NCI-H2171 (cell line): ENCODE data around the gene CCDC171.

ENCODE experiments used
- DNase-seq: peaks from one replicate; lab custom pipeline; 2025; lab: John Stamatoyannopoulos, UW

Gene CCDC171

DNA sequence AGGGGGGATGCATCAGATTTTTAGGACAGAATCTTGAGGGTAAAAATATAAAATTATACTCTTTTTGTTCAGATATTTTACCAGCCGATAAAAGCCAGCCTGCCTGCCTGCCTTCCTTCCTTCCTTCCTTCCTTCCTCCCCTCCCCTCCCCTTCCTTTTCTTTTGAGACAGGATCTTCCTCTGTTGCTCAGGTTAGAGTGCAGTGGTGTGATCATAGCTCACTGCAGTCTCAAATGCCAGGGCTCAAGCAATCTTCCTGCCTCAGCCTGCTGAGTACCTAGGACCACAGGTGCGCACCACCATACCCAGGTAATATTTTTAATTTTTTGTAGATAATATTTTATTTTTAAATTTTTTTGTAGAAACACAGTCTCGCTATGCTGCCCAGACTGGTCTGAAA lies 330.0 kb downstream of the CCDC171 start:
- no peak for DNase-seq

DNA sequence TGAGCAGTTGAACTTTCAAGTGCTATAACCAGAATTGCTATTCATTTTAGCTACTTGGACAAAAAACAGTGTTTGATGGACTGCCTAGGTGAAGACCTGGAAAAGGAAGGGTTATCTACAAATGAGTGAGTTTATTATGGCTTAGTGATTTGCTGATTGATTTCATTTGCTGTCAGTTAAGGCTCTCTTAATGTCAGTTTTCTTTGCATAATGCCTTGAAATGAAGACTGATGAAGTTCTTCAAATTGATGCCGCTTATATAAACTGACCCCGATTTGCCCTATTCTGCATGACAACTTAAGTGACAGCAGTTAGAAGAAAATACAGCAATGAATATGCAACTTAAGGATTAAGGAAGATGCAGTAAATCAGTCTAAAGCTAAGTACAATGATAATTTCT lies 332.6 kb downstream of the CCDC171 start:
- no peak for DNase-seq

DNA sequence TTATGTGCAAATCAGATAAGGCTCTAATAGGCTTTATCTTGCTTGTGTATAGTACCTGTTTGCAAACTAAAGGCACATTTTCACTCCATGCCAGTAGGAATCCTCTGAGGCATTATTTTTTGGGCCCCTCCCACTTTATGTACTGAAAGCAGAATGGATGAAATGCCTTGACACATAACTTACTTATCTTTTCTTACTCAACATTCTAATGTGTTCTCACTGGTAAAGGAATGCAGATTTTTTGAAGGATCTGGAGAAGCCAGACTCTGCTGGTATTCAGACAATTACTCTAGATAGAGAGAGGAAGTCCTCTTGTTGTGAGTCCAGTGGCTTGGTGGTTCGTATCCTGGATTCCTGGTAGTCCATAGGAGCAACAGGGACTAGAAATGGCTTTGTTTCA lies 336.7 kb downstream of the CCDC171 start:
- no peak for DNase-seq

DNA sequence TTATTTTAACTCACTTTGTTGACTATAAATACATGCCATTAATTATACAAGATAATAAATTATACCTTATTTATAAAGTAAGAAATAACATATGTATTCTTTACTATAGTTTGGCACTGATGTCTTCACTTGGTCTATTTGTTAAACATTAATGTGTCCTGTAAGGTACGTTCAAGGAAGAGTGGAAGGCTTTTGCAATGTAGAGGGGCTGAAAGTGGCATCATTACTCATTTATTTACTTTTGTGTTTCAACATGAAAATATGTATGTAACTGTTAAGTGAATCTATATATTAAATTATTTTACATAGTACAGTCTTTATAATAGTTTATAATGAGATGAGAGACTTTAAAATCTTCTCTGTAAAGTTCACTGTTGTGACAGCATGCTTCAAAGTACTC lies 348.7 kb downstream of the CCDC171 start:
- DNase-seq, result no peak

DNA sequence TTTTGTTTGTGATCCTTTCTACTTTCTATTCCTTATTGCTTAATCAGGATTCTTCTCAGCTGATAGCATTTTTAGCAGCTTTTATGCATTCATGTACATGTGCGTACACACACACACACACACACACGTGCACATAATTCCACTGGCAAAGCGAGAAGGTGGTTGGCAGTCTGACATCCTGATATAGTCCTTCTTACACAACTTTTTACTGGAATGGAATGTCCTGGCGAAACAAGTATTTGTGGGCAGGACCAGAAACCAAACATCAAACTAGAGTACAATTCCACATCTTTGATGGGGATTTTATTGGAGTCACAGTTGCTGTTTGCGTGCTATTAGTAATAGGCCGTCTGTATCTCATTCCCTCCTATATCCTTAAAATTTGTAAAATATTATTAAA lies 356.5 kb downstream of the CCDC171 start:
- DNase-seq, result no peak

DNA sequence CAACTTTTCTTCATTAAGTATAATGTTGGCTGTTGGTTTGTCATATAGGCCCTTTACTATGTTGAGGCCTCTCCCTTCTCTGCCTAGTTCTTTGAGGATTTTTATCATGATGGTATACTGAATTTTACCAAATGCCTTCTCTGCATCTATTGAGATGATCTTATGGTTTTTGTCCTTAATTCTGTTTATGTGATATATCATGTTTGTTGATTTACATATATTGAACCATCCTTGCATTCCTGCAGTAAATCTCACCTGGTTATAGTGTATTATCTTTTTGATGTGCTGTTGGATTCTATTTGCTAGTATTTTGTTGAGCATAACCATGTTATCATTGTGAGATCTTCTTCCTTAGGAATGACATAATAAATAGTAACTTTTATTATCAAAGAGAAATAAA lies 362.9 kb downstream of the CCDC171 start:
- no peak for DNase-seq

DNA sequence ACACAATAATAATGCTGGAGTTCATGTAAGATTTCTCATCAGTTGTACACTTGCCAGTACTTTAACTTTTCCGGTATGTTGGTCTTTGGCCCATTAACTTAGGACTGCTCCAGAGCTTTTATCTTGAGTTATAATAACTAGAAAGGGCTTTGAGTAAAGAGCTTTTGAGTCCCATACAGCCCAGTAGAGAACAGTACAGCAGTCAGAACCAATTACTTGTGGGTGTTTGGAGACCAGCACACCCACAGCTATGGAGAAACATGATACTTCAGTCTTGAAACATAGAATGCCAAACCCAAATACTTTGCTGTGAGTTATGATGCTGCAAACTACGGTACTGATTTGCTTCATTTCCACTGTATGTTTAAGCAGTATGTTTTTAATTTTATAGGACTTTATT lies 374.3 kb downstream of the CCDC171 start:
- DNase-seq, result no peak

DNA sequence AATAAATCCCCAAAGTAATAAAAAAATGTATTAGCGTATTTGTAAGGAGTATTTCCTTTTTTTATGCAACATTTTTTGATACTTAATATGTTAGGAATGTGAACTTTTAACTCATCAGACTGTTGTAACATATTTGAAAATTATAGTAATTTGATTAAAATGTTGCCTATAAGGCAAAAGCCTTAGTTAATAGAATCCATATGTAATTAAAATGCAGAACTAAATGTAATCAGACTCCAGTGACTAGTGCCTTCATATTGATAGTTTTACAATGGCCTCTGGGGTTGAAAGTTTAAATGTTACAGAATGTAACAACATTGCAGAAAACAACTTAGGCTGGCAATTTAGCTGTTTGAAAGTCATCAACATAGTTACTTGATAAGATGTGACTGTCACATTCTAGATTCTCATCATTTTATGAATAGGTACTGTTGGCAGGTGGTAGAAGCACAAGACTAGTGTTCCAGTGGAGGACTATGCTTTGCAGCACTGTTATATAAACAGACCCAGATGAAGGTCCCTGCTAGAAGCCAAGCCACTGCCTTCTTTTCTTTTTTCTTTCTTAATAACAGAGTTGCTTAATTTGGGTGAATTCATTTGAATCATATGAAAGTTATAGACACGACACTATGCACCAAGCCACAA lies 382.9 kb downstream of the CCDC171 start:
- no peak for DNase-seq

DNA sequence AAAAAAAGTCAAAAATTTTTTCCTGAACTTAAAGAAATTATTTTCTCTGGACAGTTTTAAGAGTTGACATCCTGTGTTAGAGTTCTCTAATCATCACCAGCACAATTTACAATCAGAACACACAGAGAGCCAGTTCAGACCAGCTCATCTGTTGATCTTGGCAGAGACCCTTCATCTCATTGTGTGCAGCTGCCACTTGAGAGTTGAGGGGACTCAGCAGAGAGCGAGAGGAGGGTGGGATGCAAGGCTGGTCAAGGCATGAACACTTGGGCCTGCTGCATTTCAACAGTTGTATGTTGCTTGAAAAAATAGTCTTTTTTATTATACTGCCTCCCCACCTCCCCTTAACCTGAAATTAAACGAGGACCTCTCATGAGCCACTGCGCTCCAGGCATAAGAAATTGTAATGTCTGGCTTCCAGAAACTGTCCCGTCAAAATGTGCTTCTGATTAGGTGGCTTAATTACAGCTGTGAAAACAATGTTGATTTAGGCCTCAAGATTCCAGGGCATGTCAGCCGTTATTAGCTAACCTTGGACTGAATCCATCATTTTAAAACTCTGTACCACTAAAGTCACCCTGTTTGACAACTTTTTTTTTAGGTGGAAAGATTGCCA lies 383.6 kb downstream of the CCDC171 start:
- no peak for DNase-seq

DNA sequence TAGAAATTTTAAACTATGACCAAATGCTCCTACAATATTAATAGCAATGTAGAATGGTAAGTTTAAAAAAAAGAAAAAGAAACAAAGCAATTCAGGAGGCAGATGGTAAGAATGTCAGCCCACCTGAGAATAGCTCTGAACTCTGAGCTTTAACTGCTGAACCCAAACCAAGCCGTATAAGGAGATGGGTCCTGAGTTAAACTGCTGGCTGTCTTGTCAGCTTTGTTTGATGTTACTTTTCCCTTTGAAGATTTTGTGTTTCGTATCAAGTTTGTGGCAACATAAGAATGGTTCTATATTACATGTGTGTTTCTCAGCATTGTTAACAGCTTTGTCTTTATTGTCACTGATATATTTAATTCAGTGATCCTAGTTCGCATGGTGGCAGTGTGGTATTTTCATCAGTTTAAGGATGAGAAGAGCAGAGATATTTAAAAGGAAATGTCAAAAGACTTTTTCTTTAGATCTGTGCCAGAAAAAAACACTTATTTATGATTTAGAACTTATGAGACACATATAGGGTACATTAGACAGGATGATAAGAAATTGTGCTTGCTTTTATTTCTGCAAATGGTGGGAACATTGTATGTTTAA lies 390.1 kb downstream of the CCDC171 start:
- DNase-seq, result no peak

DNA sequence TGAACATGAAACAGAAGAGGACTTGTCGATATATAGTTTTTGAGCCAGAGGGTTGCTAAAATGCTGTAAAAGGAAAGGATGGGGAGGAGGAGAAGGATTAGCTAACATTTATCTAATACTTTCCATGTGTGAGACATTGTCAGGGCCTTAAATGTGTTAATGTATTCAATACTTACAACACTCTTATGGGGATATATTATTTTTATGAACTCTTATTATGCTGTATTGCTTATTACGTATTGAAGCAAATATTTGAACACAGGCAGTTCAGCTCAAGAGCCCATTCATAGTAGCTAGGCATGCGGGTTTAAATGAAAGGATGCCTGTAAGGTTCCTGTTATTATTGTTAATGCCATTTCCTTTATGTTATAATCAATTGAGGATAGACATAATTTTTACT lies 391.5 kb downstream of the CCDC171 start:
- no peak for DNase-seq

DNA sequence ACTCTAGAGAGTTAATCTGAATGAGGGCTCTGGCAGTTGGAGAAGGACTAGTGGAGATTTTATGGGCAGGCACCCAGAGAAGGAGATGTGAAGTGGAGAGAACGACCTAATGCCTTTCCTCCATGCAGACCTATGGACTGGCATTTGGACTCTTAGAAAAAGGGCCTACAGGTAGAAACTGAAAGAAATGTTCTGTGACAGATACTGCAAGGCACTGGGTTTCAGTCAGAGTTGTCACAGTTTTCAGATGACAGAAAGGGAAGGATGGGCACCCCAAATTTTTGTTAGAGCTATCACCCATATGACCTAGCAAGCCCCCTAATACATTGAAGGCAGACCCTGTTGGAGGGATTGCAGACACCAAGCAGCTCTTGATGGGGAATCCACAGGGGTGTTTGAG lies 406.8 kb downstream of the CCDC171 start:
- no peak for DNase-seq

DNA sequence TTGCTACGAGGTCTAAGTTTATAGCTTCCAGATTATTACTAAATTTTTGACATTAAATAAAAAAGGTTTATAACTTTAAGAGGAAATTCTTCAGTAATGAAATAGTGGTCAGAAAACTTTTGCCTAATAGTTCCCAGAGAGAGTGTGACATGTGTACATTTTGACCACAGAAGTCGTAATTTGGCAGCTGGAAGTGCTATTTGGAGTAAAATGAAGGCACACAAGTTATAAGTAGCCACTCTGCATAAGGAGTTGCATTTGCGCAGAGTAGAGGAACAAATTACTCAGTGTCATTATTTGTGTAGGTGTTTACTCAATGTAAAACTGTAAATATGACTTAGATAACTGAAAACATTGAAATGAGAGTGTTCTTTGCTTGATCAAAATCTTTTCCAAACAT lies 408.4 kb downstream of the CCDC171 start:
- no peak for DNase-seq

DNA sequence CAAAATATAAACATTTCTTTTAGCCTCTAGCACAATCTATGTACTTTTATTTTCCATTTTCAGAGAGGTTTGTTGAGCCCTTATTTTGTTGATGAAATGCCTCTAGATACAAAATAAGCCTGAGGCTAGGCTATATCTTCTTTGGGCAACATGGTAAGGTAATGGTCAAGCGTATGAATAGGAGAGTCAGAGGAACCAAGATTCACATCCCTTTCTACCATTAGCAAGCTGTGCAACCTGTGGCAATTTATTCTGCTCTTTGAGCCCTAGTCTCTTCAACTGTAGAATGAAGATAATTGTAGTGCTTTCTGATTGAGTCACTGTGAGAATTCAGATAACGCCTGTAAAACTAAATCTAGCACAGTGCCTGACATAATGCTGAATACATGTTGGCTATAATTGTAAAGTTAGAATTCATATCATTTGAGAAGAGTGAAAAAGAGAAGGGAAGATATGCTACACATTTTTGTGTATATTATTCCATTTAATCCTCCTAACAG lies 412.5 kb downstream of the CCDC171 start:
- DNase-seq, result no peak

DNA sequence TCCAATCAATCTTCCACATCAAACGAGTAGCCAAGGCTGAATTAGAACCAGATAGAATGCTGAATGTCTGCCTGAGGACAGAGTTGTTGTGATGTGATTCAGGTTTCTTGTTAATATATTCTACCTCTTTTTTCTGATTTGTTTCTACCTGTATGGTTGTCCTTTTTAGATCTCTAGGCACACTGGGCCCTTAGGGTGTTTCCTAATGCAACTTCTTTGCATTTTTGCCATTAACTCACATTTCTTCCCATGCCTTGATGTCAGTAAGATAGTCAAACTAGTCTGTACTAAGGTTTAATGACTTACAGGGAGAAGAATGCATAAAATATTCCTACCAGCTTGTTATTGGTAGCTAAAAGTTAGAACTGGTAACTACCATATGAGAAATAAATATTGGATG lies 413.6 kb downstream of the CCDC171 start:
- no peak for DNase-seq

DNA sequence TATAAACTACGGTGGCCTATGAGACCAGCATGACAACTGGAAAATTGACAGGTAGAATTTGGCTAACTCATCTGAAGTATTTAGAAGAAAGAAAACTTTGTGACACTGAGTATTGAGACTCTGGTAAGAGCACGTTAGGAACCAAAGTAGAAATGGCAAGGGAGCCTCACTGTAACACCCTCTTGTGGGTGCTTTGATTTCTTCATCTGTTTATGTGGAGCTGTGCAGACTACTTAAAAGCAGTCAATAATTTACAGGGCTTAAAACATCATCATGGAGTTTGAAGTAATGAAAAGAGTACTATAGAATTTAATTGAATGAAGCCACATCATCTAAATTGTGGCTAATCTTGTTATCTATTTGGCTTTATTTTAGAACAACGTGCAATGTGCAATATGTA lies 414.2 kb downstream of the CCDC171 start:
- DNase-seq, result no peak

DNA sequence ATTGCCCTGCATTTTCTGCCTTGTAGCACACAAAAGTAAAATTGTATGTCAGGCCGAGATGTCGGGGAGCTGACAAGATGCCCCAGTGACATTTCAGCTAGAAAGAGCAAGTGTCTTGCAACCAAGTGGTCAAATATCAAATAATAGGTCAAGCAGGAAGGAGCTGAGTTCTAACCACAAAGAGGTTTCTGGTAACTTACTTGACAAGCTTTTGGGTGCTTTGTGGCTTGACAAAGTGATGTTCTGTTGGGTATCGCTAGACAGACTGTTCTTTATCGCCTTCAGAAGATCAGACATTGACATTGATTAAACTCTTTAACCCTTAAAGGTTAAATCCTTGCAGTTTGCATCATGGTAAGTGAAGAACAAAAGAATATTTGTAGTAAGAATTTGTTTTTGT lies 419.9 kb downstream of the CCDC171 start:
- DNase-seq, result no peak

DNA sequence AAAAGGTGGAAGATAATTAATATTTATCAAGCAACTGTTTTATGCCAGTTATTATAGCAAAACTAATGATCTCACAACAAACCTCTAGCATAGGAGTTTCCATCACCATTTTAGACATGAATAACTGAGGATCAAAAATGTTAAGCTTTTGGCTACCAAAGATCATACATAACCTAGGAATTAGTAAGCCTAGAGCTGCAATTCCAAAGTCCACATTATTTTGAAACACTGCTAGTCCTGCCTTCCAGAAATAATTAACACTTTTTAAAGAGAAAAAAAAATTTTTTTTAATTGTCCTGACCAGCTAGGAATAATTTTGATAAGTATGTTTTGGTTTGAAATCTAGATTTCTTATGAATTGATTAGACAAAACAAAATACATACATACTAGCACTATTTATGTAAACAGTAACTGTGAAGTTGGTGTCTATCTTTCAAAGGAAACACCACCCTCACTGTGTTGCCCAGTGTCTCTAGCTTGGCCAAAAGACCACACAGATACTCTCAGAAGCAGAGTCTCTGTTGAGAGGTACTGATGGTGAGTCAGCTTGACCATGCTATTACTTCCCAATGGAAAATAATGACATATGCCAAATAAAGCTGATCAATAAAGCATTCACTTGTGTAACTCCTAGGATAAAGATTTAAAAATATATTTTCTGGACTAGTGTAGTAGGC lies 422.4 kb downstream of the CCDC171 start:
- no peak for DNase-seq

DNA sequence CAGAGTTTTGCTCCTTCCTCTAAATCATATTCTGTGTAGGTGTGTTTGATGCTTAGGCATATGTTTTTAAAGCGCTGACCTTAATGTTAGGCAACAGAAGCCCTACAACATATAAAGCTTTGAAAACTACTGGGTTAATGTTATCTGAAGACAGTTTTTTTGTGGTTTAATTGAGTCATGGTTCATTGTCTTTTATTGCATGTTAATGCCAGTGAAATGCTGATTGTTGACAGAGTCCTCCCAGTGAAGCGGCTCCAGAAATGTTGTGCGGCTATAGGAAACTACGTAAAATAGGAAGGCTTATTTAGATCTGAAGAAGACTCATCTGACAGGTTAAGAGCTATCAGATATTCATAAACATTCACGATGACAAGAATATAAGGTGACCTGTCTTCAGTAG lies 424.6 kb downstream of the CCDC171 start:
- DNase-seq, result no peak

DNA sequence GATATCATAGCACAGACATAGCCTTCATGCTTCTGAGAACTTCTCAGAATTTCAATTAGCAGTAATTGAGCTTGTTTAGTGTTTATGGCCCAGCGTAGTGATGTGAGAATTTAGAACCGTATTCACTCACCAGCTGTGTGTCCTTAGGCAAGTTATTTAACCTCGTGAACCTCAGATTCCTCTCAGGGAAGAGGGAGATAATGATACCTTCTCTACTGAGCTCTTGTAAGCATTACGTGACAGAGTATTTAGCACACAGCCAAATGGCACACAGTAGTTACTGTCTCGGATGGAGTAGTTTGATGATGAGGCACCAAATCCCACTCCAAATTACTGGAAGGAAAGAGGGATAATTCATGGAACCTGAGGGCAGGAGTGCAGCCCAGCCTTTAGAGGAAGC lies 429.3 kb downstream of the CCDC171 start:
- no peak for DNase-seq

DNA sequence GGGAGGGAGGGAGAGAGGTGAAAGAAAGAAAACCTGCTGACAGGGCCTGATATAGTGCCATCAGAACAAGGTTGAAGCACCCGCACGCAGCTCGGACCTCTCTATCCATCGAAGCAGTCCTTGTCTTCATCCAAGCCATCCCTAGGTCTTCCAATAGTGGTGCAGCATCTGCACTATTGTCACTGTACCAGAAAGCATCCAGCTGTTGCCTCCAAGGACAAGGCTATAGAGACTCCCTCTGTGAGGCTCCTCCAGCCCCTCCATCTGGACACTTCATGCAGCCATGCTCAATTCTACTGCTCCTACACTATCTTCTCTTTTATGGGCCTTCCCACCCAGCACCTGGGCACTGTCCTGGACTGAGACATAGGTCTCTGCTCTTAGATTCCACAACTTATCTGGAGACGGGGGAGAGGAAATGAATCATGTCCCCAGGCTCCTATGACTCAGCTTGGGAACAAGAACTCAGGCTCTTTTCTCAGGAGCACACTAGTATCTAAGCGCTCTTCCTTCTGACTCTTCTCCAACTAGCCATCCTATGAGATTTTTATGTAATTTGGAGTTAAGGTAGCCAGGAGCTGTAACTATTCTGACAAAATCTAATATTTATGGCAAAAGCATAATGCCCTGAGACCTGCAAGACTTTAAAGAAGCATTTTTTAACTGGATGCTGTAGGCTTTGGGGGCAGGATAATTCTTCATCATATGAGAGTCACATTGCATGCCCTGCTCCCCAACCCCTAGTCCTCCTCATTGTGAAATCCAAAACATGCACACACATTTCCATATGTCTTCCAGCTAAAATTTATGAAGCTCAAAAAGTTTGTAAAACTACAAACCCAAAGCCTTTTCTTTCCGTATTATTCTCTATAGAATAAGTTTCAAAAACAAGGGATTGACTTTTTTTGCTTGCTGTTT lies 446.8 kb downstream of the CCDC171 start:
- DNase-seq, result no peak

DNA sequence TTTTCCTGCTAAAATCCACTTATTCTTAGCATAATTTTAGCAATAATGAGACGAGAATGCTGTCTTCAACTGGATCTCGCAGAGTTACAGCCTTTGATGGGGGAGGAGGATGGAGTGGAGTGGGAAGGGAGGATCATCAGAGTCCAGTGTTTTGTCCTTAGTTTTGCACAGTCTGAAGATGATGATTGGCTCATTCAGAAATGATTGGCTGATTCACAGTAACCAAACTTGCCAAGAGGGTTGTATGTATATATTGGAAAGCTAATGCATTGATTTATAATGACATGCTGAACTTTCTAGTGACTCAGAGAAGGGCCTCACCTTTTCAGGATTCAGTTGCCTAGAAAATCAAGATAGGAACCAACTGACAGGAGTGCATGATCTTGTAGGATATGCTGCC lies 448.0 kb downstream of the CCDC171 start:
- no peak for DNase-seq
